Activated CD8-positive, alpha-beta memory T cell treated with anti-CD3 and anti-CD28 coated beads, Interleukin-2, amount 10 ng/mL, durations not matched to agents 7 days and 5 days (primary cell): ENCODE data around the gene SOCS2. TPM values are rescaled to one million over a fixed set of nuclear protein-coding genes. Genes with fewer than 3 reads are reported as not detected.
"Not testable (repeated sequence)": the region's sequence is repeated elsewhere in the genome, so short reads cannot be mapped to it uniquely, and the experiment has no call there.

Experiments used
- ATAC-seq: fragments of 150-1000 bp; cut with Tn5 transposase; one replicate; pipeline ENCODE4 v1.10.0; 2021; ENCODE audit warnings: moderate library complexity
- CTCF ChIA-PET: fragments of 350-600 bp; sonication (Branson Sonifier 250); formaldehyde crosslinking; loops from one replicate; lab custom pipeline; 2021; ENCODE audit warnings: antibody characterized with exemption; lab: Charles Lee
- DNase-seq: peaks from one replicate; pipeline ENCODE4 v3.0.0-alpha.2; 2020
- H3K27ac Mint-ChIP-seq: one replicate; pipeline ENCODE4 v1.8.0; 2021; ENCODE audit warnings: mild to moderate bottlenecking, mixed read lengths
- H3K27me3 Mint-ChIP-seq: one replicate; pipeline ENCODE4 v1.8.0; 2021; ENCODE audit warnings: mixed read lengths
- H3K36me3 Mint-ChIP-seq: one replicate; pipeline ENCODE4 v1.8.0; 2021; ENCODE audit warnings: mild to moderate bottlenecking, mixed read lengths
- H3K4me1 Mint-ChIP-seq: one replicate; pipeline ENCODE4 v1.8.0; 2021; ENCODE audit warnings: mixed read lengths
- H3K4me3 Mint-ChIP-seq: one replicate; pipeline ENCODE4 v1.8.0; 2021; ENCODE audit warnings: mild to moderate bottlenecking, moderate library complexity, mixed read lengths
- H3K9me3 Mint-ChIP-seq: one replicate; pipeline ENCODE4 v1.8.0; 2022; ENCODE audit warnings: low read depth, mixed read lengths
- total RNA-seq, 2 experiments: library from RNA; stranded (reverse); gene quantifications; one replicate each; pipeline ENCODE4 v1.2.3, GENCODE V29; 2021

The SOCS2 gene
- total RNA-seq, 2 experiments from 2014 or later = 24.6 to 33.9 TPM

DNA sequence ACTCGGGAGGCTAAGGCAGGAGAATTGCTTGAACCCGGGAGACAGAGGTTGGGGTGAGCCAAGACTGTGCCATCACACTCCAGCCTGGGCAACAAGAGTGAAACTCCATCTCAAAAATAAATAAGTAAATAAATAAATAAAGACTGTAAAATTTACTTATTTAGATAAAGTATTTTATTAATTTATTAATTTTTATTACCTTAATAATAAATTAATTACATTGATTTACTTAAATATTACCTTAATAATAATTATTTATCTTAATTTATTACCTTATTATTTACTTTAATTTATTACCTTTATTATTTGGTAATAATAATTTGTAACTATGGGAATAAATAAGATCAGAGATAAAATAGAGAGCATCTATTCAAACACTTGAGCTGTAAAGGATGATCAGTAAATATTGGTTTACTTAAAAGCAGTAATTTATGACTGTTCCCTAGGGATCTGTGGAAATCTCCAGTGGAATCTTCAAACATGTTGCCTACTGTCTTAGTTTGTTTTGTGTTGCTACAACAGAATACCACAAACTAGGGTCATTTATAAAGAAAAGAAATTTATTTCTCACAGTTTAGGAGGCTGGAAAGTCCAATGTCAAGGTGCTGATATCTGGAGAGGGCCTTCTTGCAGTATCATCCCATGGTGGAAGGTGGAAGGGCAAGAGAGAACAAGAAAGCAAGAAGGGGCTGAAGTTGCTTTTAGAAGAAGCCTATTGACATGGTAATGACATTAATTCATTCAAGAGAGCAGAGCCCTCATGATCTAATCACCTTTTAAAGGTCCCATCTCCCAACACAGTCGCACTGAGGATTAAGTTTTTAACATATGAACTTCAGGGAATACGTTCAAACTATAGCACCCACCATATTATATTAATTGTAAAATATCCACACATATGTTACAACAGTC, 37.1 kb downstream of the SOCS2 start:
- peaks cover 31% of the 10 kb centered on the region for H3K27me3 Mint-ChIP-seq

DNA sequence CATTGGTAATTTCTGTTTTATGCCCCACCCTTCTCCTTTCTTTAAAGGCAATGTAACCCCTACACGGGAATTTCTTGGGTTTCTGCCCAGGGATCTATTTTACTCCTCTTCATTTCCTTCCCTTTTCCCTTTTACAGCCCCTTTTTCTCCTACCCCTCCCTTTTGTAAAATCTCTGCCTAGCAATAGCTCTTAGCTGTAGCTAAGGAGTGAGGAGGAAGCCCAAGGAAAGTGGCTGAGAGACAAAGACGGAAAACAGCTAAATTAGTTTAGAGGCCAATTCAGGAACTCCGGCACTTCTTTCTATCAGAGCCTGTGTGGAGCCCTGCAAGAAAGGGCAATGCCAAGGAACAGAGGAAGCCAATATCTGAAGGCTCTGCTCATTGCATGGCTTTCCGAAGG, 40.3 kb downstream of the SOCS2 start:
- Mint-ChIP-seq H3K27ac (no peak overlapping the region), H3K9me3 (no peaks in the 10 kb centered on the region), H3K36me3 (no peaks in the 10 kb centered on the region), H3K4me1 (no peaks in the 10 kb centered on the region), H3K27me3 (peaks cover 20% of the 10 kb centered on the region), H3K4me3 (no peak overlapping the region)
- ATAC-seq = no peak
- CTCF ChIA-PET = interaction anchor here (1.3 kb wide), 1 partner anchor 9 kb away, joined by 3 read pairs; no protein-coding TSS in a partner anchor
- no peak for DNase-seq

More for the DNA sequence above, 37.1 kb downstream of the SOCS2 start:
- Mint-ChIP-seq H3K4me1 (no peaks in the 10 kb centered on the region), H3K27ac (no peak overlapping the region), H3K36me3 (no peaks in the 10 kb centered on the region), H3K4me3 (no peak overlapping the region), H3K9me3 (no peaks in the 10 kb centered on the region)
- CTCF ChIA-PET = interaction anchor here (0.6 kb wide), 1 partner anchor 72 kb away, joined by 3 read pairs; no protein-coding TSS in a partner anchor
- ATAC-seq (no peak), DNase-seq (no peak)

- no peaks in the 10 kb centered on the region for H3K4me1 Mint-ChIP-seq
- H3K27me3 Mint-ChIP-seq = peaks cover 18% of the 10 kb centered on the region
- ATAC-seq (no peak), DNase-seq (no peak)
- no peak overlapping the region for H3K4me3 Mint-ChIP-seq
- H3K9me3 Mint-ChIP-seq = no peaks in the 10 kb centered on the region
- no peaks in the 10 kb centered on the region for H3K36me3 Mint-ChIP-seq
- H3K27ac Mint-ChIP-seq = no peak overlapping the region
- CTCF ChIA-PET = interaction anchor here (0.7 kb wide), 1 partner anchor 14 kb away, joined by 3 read pairs; no protein-coding TSS in a partner anchor
Observed at GRCh38 chr12:93614917-93615596, 42.6 kb downstream of the SOCS2 start.

DNA sequence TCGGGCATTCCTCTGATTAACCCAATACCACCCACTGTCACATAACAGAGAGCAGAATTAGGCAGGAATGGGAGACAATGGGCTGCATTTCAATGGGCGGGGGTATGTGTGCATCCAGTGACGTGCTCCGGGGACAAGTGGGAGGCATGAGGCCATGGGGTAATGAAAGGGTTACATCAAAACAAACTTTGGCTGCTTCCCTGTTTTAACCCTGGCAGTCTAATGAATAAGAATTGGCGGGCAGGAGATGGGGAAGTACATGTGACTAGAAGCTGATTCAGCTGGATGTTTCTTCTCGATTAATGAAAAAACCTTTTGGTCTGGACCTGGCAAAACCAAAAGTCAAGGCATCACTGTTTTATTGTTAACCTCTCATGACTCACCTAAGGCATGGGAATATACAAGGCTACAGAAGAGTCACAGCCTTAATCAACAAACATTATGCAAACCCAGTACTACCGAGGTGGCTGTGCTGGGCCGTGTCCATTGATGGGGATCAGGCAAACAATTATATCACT, 44.2 kb downstream of the SOCS2 start:
- Mint-ChIP-seq H3K27me3 (peaks cover 18% of the 10 kb centered on the region), H3K9me3 (no peaks in the 10 kb centered on the region), H3K4me1 (no peaks in the 10 kb centered on the region), H3K27ac (no peak overlapping the region), H3K36me3 (no peaks in the 10 kb centered on the region), H3K4me3 (no peak overlapping the region)
- ATAC-seq = no peak
- CTCF ChIA-PET = no interaction called here
- no peak for DNase-seq

DNA sequence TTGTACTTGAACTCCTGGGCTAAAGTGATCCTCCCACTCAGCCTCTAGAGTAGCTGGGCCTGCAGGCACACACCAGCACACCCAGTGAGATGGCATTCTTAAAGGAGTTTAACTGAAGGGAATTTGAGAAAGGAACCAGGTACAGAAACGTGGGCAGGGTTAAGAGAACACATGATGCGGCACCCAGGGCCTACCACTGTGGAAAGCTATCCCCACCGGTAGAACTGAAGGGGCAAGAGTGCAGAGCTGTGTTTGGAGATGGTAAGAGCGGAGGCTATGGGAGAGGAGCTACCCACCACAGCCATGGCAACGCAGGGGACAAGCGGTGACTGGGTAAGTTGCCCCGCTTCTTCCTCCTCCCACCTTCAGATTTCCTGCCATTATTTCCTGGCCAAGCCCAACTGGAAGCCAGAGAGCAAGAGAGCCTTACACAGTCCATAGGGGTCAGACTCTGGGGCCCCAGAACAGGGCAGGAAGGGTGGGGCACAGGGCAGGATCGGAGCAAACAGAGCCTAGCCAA, 46.5 kb downstream of the SOCS2 start:
- Mint-ChIP-seq H3K36me3 (no peaks in the 10 kb centered on the region), H3K27ac (no peak overlapping the region), H3K27me3 (no peaks in the 10 kb centered on the region), H3K4me3 (no peak overlapping the region), H3K9me3 (no peaks in the 10 kb centered on the region), H3K4me1 (no peaks in the 10 kb centered on the region)
- CTCF ChIA-PET = no interaction called here
- DNase-seq (no peak), ATAC-seq (no peak)

GRCh38 chr12:93621986-93622385, 49.5 kb downstream of the SOCS2 start:
- no peak overlapping the region for H3K4me3 Mint-ChIP-seq
- no peak for ATAC-seq
- peaks cover 7% of the 10 kb centered on the region for H3K4me1 Mint-ChIP-seq
- CTCF ChIA-PET = no interaction called here
- DNase-seq = no peak
- no peaks in the 10 kb centered on the region for H3K36me3 Mint-ChIP-seq
- H3K27ac Mint-ChIP-seq = no peak overlapping the region
- no peaks in the 10 kb centered on the region for H3K9me3 Mint-ChIP-seq
- no peaks in the 10 kb centered on the region for H3K27me3 Mint-ChIP-seq

DNA sequence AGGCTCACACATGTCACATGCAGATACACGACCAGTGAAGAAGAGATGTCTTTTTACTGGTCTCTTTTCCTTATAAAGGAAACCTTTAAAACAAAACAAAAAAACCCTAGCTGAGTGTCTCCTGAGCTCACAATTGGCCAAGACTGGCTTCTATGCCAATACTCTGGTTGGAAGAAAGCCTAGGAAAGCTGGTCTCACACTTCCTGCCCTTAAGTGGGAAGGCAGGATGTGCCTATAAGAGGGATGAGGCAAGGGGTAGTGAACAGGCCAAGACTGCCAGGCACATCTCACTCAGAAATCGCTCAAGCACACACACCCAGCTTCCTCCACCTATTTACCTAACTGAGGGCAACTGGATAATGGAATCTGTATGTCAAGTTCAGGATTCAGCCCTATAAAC, 50.0 kb downstream of the SOCS2 start:
- CTCF ChIA-PET = no interaction called here
- DNase-seq (no peak), ATAC-seq (no peak)
- H3K4me3 Mint-ChIP-seq = no peak overlapping the region
- peaks cover 7% of the 10 kb centered on the region for H3K4me1 Mint-ChIP-seq
- H3K27me3 Mint-ChIP-seq = no peaks in the 10 kb centered on the region
- no peak overlapping the region for H3K27ac Mint-ChIP-seq
- no peaks in the 10 kb centered on the region for H3K9me3 Mint-ChIP-seq
- H3K36me3 Mint-ChIP-seq = no peaks in the 10 kb centered on the region

GRCh38 chr12:93624595-93625294, 52.3 kb downstream of the SOCS2 start:
- no peaks in the 10 kb centered on the region for H3K27me3 Mint-ChIP-seq
- CTCF ChIA-PET = interaction anchor here (0.6 kb wide), 1 partner anchor 396 kb away, joined by 3 read pairs; no protein-coding TSS in a partner anchor
- H3K36me3 Mint-ChIP-seq = no peaks in the 10 kb centered on the region
- DNase-seq (no peak), ATAC-seq (no peak)
- peaks cover 7% of the 10 kb centered on the region for H3K4me1 Mint-ChIP-seq
- H3K9me3 Mint-ChIP-seq = peaks cover under 1% of the 10 kb centered on the region
- H3K27ac Mint-ChIP-seq = no peak overlapping the region
- no peak overlapping the region for H3K4me3 Mint-ChIP-seq

GRCh38 chr12:93625295-93625645, 52.8 kb downstream of the SOCS2 start:
- CTCF ChIA-PET = interaction anchor here (0.6 kb wide), 1 partner anchor 396 kb away, joined by 3 read pairs; no protein-coding TSS in a partner anchor
- H3K4me1 Mint-ChIP-seq, H3K27ac Mint-ChIP-seq, ATAC-seq, H3K27me3 Mint-ChIP-seq, H3K4me3 Mint-ChIP-seq, DNase-seq, H3K36me3 Mint-ChIP-seq, H3K9me3 Mint-ChIP-seq: not testable (repeated sequence)

GRCh38 chr12:93626160-93626559, 53.7 kb downstream of the SOCS2 start:
- Mint-ChIP-seq H3K9me3 (peaks cover 2% of the 10 kb centered on the region), H3K4me1 (peaks cover 7% of the 10 kb centered on the region), H3K27me3 (peaks cover 2% of the 10 kb centered on the region), H3K27ac (no peak overlapping the region), H3K4me3 (no peak overlapping the region), H3K36me3 (no peaks in the 10 kb centered on the region)
- DNase-seq (no peak), ATAC-seq (no peak)
- CTCF ChIA-PET = no interaction called here
